Stimulated activated CD8-positive, alpha-beta memory T cell treated with anti-CD3 and anti-CD28 coated beads, Interleukin-7, amount 100 ng/mL, for 24 hours (primary cell): ENCODE measurements around the gene ADSS2.
"Not testable (repeated sequence)": the region's sequence is repeated elsewhere in the genome, so short reads cannot be mapped to it uniquely, and the experiment has no call there.

ENCODE experiments used
- DNase-seq: peaks from one replicate; pipeline ENCODE4 v3.0.0-alpha.2; 2020; ENCODE audit warnings: low read depth

ADSS2 gene

DNA sequence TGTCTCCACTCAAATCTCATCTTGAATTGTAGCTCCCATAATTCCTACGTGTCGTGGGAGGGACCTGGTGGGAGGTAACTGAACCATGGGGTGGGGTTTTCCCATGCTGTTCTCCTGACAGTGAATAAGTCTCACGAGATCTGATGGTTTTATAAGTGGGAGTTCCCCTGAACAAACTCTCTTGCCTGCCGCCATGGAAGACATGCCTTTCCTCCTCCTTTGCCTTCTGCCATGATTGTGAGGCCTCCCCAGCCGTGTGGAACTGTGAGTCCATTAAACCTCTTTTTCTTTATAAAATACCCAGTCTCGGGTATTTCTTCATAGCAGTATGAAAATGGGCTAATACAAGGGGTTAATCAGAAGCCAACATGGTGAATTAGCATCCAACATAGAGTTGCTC, 86.4 kb downstream of the ADSS2 start:
- not testable (repeated sequence) for DNase-seq

DNA sequence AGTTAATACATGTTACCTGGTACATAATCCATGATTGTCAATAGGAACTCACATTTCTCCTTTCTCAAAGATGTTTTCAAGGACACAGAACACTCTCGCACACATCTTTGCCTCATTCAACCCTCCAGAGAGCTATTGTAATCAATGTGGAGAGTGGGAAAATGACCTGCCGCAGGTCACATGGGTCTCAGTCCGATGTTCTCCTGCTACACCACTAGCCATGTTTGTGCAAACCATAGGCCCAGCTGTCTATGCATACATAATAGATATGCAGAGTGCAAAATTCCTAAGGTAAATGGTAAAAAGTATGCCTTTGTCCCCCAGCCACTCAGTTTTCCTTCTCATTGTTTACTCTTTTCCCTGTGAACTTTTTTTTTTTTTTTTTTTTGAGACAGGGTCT, 89.2 kb downstream of the ADSS2 start:
- DNase-seq: no peak

DNA sequence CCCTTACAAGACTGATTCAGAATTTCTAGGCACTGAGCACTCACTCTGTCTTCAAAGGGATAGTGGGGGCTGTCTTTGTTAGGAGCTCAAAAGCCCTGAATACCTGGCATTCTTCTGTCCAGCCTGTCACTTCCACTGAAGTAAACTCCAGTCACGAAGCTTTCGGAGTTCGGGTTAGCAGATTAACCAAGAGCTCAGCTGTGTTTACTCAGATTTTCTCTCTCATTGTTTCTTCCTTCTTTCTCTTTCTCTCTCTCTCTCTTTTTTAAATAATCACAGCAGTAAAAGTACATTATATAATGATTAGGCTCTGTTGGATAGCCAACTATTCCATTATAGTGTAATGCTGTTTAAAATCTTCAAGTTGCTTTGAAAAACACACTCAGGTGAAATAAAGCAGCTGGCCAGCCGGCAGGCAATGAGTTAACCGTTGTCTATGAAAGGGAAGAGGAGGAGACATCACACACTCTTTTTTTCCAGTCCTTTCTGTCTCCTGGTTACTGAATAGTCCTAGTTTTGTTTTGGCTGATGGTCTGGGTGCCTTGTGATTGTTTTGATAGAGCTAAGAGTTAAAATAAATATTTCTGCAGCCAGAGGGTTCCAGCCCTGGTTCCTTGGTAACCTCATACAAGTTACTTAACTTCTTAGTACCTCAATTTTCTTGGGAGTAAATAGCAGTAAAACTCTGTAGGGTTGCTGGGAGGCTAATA, 89.8 kb downstream of the ADSS2 start:
- no peak for DNase-seq
